Cardiac septum (tissue), 1 donor: ENCODE results near the gene GNPTG. TPM values are rescaled to one million over a fixed set of nuclear protein-coding genes. Genes with fewer than 3 reads are reported as not detected.

Experiments
- DNase-seq: peaks from one replicate; pipeline ENCODE4 v3.0.0-alpha.2; 2020; ENCODE audit warnings: low spot score
- intact Hi-C: fragments of 100-400 bp; cut with DNase I; formaldehyde crosslinking; loops from one replicate; pipeline ENCODE4 v1.14.0; 2022
- long read RNA-seq: library from polyadenylated mRNA; unstranded; transcript quantifications from one replicate; pipeline ENCODE4 v2.0.0, GENCODE V29; 2021
- total RNA-seq: library from RNA; stranded (reverse); fragmentation: NEBNext Ultra II Directional; extraction: Animal tissue kit (Norgen Biotek cat#: 25700); gene quantifications from one replicate; pipeline ENCODE4 v1.2.1, GENCODE V29; 2021
- donor health status: DM: no; HTN: no; CAD: no.

Gene GNPTG
- total RNA-seq = 32.3 TPM
- long read RNA-seq, transcript GNPTG-201 (11 exons, 1,983 nt) = major isoform, 52 of 72 reads
- long read RNA-seq, partial matches to known transcripts = 12 of 72 reads
- long read RNA-seq, other reads (novel, unspliced or antisense) = 6 of 72 reads

- peak; percentile 94 for DNase-seq
- intact Hi-C loops = loop anchor here (5.0 kb wide), 1 partner anchor 39 kb away; no protein-coding TSS in a partner anchor
Observed at GRCh38 chr16:1351582-1352362, at the start of gene GNPTG, which contains the start of gene TSR3. GNPTG (plus strand) TSS chr16:1351931; CDS start chr16:1351966, 35 bp downstream. TSR3 (minus strand) TSS chr16:1351878; CDS start chr16:1351804, 74 bp downstream.

- DNase-seq = no peak
- intact Hi-C loops = no loop called here
Observed at GRCh38 chr16:1305823-1306222, 45.9 kb upstream of the GNPTG start.

- intact Hi-C loops = no loop called here
Observed at GRCh38 chr16:1306334-1306733, 45.4 kb upstream of the GNPTG start.

GRCh38 chr16:1308036-1308976, 43.4 kb upstream of the GNPTG start:
- intact Hi-C loops = no loop called here
- DNase-seq = no peak

More at GRCh38 chr16:1306334-1306733, 45.4 kb upstream of the GNPTG start:
- no peak for DNase-seq

GRCh38 chr16:1308977-1309885, 42.5 kb upstream of the GNPTG start, which contains the start of gene UBE2I:
UBE2I (plus strand) TSS chr16:1309636; CDS start chr16:1314031, 4,395 bp downstream.
- intact Hi-C loops = no loop called here
- DNase-seq = peak; percentile 98

GRCh38 chr16:1309888-1310831, 41.6 kb upstream of the GNPTG start:
- intact Hi-C loops = loop anchor here (5.0 kb wide), 1 partner anchor 42 kb away; the partner anchor contains the start of genes GNPTG and TSR3
- no peak for DNase-seq

- intact Hi-C loops = loop anchor here (5.0 kb wide), 1 partner anchor 41 kb away; the partner anchor contains the start of genes GNPTG and TSR3
- no peak for DNase-seq
Observed at GRCh38 chr16:1310832-1311200, 40.9 kb upstream of the GNPTG start.

- intact Hi-C loops = loop anchor here (5.0 kb wide), 1 partner anchor 41 kb away; the partner anchor contains the start of genes GNPTG and TSR3
- DNase-seq = no peak
Observed at GRCh38 chr16:1311212-1311737, 40.5 kb upstream of the GNPTG start.

- no peak for DNase-seq
Observed at GRCh38 chr16:1311738-1312466, 39.8 kb upstream of the GNPTG start.

GRCh38 chr16:1312467-1312816, 39.3 kb upstream of the GNPTG start:
- no peak for DNase-seq
- intact Hi-C loops = loop anchor here (5.0 kb wide), 1 partner anchor 40 kb away; the partner anchor contains the start of genes GNPTG and TSR3

More at GRCh38 chr16:1311738-1312466, 39.8 kb upstream of the GNPTG start:
- intact Hi-C loops = loop anchor here (5.0 kb wide), 1 partner anchor 40 kb away; the partner anchor contains the start of genes GNPTG and TSR3

- DNase-seq = no peak
- intact Hi-C loops = loop anchor here (5.0 kb wide), 1 partner anchor 39 kb away; the partner anchor contains the start of genes GNPTG and TSR3
Observed at GRCh38 chr16:1312903-1313302, 38.8 kb upstream of the GNPTG start.

- no peak for DNase-seq
Observed at GRCh38 chr16:1313721-1314369, 37.9 kb upstream of the GNPTG start.

GRCh38 chr16:1314399-1315068, 37.2 kb upstream of the GNPTG start:
- no peak for DNase-seq
- intact Hi-C loops = loop anchor here (5.0 kb wide), 1 partner anchor 38 kb away; the partner anchor contains the start of genes GNPTG and TSR3

More at GRCh38 chr16:1313721-1314369, 37.9 kb upstream of the GNPTG start:
- intact Hi-C loops = loop anchor here (5.0 kb wide), 1 partner anchor 38 kb away; the partner anchor contains the start of genes GNPTG and TSR3

- intact Hi-C loops = no loop called here
- no peak for DNase-seq
Observed at GRCh38 chr16:1315081-1316032, 36.4 kb upstream of the GNPTG start.
